ENCODE results near the gene AGAP1. TPM values are rescaled to one million over a fixed set of nuclear protein-coding genes. Genes with fewer than 3 reads are reported as not detected.

Gene AGAP1
- total RNA-seq, 4 donors from 2014 or later: 7.2 to 19.6 (median 15.2) TPM

- 88 to 91% methylated on average over 7 to 8 of the region's 8 CpGs for WGBS, 2 donors
- TF ChIP-seq POLR2A (IDR thresholded peaks at IDR 0.05): no peak
- TF ChIP-seq, protein P1, sequence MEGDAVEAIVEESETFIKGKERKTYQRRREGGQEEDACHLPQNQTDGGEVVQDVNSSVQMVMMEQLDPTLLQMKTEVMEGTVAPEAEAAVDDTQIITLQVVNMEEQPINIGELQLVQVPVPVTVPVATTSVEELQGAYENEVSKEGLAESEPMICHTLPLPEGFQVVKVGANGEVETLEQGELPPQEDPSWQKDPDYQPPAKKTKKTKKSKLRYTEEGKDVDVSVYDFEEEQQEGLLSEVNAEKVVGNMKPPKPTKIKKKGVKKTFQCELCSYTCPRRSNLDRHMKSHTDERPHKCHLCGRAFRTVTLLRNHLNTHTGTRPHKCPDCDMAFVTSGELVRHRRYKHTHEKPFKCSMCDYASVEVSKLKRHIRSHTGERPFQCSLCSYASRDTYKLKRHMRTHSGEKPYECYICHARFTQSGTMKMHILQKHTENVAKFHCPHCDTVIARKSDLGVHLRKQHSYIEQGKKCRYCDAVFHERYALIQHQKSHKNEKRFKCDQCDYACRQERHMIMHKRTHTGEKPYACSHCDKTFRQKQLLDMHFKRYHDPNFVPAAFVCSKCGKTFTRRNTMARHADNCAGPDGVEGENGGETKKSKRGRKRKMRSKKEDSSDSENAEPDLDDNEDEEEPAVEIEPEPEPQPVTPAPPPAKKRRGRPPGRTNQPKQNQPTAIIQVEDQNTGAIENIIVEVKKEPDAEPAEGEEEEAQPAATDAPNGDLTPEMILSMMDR (IDR thresholded peaks at IDR 0.05): no peak
- H3K27ac ChIP-seq: no peak overlapping the region
- DNase-seq: no peak
- intact Hi-C loops (cut with DNase I): no loop called here
- H3K4me3 ChIP-seq: no peak overlapping the region
- no peaks in the 10 kb centered on the region for H3K27me3 ChIP-seq
- no peaks in the 10 kb centered on the region for H3K9me3 ChIP-seq
- H3K36me3 ChIP-seq: peaks cover 0 to 29% (median 0%) of the 10 kb centered on the region in 3 donors
- H3K4me1 ChIP-seq: peaks cover 0 to 8% (median 0%) of the 10 kb centered on the region in 3 donors
Measured at GRCh38 chr2:235829726-235830125, 335.9 kb downstream of the AGAP1 start.

- TF ChIP-seq POLR2A (IDR thresholded peaks at IDR 0.05): no peak
Measured at GRCh38 chr2:235831755-235832154, 337.9 kb downstream of the AGAP1 start.

DNA sequence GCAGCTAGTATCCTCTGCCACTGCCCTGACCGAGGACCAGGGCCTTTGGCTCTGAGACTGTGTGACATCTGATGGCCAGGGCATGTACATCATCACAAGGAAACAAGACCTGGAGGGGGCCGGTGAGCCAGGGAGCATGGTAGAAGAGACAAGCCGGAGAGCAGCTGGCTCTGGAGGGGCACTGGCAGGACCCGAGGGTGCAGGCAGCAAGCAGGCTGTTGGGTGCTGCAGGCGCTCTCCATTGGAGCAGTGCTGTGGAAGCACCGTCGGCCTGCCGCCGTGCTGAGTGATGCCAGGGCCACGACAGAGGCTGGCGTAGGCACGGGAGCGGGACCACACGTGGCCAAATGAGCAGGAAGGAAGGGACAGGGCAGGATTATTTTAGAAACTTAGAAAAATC is 339.1 kb downstream of the AGAP1 start:
- no peak for DNase-seq
- Histone ChIP-seq H3K9me3 (no peaks in the 10 kb centered on the region), H3K27me3 (no peaks in the 10 kb centered on the region), H3K27ac (no peak overlapping the region), H3K4me1 (peaks cover 0 to 11% (median 0%) of the 10 kb centered on the region in 3 donors), H3K4me3 (no peak overlapping the region), H3K36me3 (peaks cover 0 to 24% (median 0%) of the 10 kb centered on the region in 3 donors)
- 90 to 94% methylated on average over 13 to 14 of the region's 14 CpGs for WGBS, 2 donors
- intact Hi-C loops (cut with DNase I): no loop called here
- no peak for TF ChIP-seq POLR2A (IDR thresholded peaks at IDR 0.05)
- TF ChIP-seq, protein P1 (IDR thresholded peaks at IDR 0.05): no peak

More at GRCh38 chr2:235831755-235832154, 337.9 kb downstream of the AGAP1 start:
- DNase-seq: no peak
- H3K4me1 ChIP-seq: peaks cover 0 to 14% (median 0%) of the 10 kb centered on the region in 3 donors
- no peak overlapping the region for H3K4me3 ChIP-seq
- no peaks in the 10 kb centered on the region for H3K9me3 ChIP-seq
- intact Hi-C loops (cut with DNase I): no loop called here
- H3K27me3 ChIP-seq: no peaks in the 10 kb centered on the region
- WGBS, 2 donors: 61 to 81% methylated on average over 1 of the region's 1 CpG
- H3K27ac ChIP-seq: no peak overlapping the region
- H3K36me3 ChIP-seq: peaks cover 0 to 29% (median 0%) of the 10 kb centered on the region in 3 donors

GRCh38 chr2:235833971-235834620 is 340.3 kb downstream of the AGAP1 start:
- DNase-seq: no peak
- TF ChIP-seq POLR2A (IDR thresholded peaks at IDR 0.05): no peak
- TF ChIP-seq, protein P1 (IDR thresholded peaks at IDR 0.05): no peak
- H3K4me1 ChIP-seq: peaks cover 0 to 10% (median 0%) of the 10 kb centered on the region in 3 donors

GRCh38 chr2:235834781-235835180 is 340.9 kb downstream of the AGAP1 start:
- Histone ChIP-seq H3K9me3 (no peaks in the 10 kb centered on the region), H3K27me3 (no peaks in the 10 kb centered on the region), H3K36me3 (peaks cover 0 to 10% (median 0%) of the 10 kb centered on the region in 3 donors), H3K4me3 (no peak overlapping the region), H3K27ac (no peak overlapping the region), H3K4me1 (peaks cover 0 to 10% (median 0%) of the 10 kb centered on the region in 3 donors)
- 89 to 96% methylated on average over 16 of the region's 16 CpGs for WGBS, 2 donors
- TF ChIP-seq POLR2A (IDR thresholded peaks at IDR 0.05): no peak
- TF ChIP-seq, protein P1 (IDR thresholded peaks at IDR 0.05): no peak
- DNase-seq: no peak
- intact Hi-C loops (cut with DNase I): no loop called here

More at GRCh38 chr2:235833971-235834620, 340.3 kb downstream of the AGAP1 start:
- H3K4me3 ChIP-seq: no peak overlapping the region
- H3K9me3 ChIP-seq: no peaks in the 10 kb centered on the region
- no peaks in the 10 kb centered on the region for H3K27me3 ChIP-seq
- H3K27ac ChIP-seq: no peak overlapping the region
- H3K36me3 ChIP-seq: peaks cover 0 to 13% (median 0%) of the 10 kb centered on the region in 3 donors
- 90 to 96% methylated on average over 7 to 8 of the region's 11 CpGs for WGBS, 2 donors
- intact Hi-C loops (cut with DNase I): no loop called here
